ENCODE measurements around the gene MINDY4. TPM values are rescaled to one million over a fixed set of nuclear protein-coding genes. Genes with fewer than 3 reads are reported as not detected.

Gene MINDY4
- total and polyA plus RNA-seq, 7 experiments from 2014 or later, result 0.41 to 1.5 (median 0.91) TPM

DNA sequence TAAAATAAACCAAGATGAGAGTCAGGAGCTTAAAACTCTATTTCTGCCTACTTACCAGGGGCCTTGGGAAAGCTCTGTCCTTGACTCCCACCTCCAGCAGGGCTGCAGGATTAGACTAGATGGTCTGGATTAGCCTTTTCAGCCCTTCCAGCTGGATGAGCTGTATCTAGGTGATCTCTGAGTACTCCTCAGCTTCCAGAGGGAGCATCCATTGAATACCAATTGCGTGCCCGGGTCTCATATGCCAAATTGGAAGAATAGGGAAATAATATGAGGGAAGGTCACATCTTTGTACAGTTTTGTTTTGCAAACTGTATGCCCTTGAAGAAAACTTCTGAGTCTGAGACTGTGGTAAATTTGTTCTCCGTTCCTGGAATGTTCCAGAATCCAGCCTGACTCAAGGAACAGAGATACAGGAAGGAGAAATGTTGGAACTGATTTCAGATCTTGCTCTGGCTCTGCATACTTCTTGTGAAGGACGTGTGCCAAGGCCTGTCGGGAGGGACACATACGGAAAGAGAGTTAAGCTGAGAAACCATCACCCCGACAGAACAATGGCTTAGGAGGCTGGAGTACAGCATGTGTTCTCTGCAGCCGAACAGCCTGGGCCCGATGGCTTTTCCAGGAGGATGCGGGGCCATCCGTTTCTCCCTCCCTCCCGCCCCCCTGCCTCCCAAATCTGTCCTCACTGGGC lies 44.9 kb downstream of the MINDY4 start:
- Mint-ChIP-seq H3K9me3 (no peaks in the 10 kb centered on the region), H3K4me1 (no peaks in the 10 kb centered on the region), H3K4me3 (no peak overlapping the region), H3K27ac (no peak overlapping the region), H3K36me3 (no peaks in the 10 kb centered on the region), H3K27me3 (peaks cover 0 to 6% (median 0%) of the 10 kb centered on the region in 5 donors)
- Histone ChIP-seq H3K36me3 (ENCODE audit: control insufficient read depth in 2 of 3, insufficient read depth in 3 of 3, low read length in 3 of 3) (no peaks in the 10 kb centered on the region), H3K9me3 (ENCODE audit: control insufficient read depth in 2 of 3, low read length in 3 of 3) (no peaks in the 10 kb centered on the region), H3K27ac (ENCODE audit: low read depth, low read length) (no peak overlapping the region), H3K4me3 (ENCODE audit: low read length) (no peak overlapping the region), H3K4me1 (ENCODE audit: control insufficient read depth in 2 of 2, insufficient read depth in 2 of 2, low read length in 2 of 2) (no peaks in the 10 kb centered on the region), H3K27me3 (ENCODE audit: control insufficient read depth in 2 of 2, insufficient read depth in 2 of 2, low read length in 2 of 2) (no peaks in the 10 kb centered on the region)
- intact Hi-C loops (cut with micrococcal nuclease), result no loop called here
- DNase-seq, result no peak
- POLR2A ChIA-PET, result no interaction called here
- no peak for ATAC-seq
- CTCF ChIA-PET, result no interaction called here

DNA sequence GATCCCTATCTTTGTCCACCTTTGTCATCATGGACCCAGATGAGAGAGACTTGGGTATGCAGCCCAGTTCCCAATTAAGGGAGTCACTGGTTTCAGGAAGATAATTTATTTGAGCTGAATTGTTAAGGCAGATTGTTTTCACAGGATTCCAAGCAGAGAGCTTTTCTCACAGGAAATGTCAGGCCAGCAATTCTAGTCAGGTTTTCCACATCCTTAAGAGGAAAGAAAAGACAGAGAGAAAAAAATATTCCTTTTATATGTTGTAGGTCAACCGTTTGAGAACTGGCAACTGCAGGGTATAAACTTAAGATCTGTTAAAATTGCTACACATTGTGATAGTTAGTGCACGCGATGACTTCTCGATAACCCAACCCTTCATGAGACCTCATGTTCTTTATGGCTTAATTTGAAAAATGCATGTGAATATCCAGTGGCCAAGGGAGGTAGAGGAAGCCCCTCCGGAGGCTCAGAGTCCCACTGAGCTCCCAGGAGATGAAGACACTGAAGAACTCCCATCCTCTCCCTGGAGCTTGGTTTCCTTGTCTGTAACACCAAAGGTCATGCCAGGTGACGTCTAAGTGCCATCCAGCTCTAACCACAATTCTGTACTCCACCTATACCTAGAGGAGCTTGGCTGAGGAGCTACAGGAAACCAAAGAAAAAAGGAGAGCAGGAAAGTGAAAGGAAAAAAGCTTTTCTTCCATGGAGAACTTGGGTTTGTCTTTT lies 45.6 kb downstream of the MINDY4 start:
- Mint-ChIP-seq H3K9me3 (no peaks in the 10 kb centered on the region), H3K4me1 (no peaks in the 10 kb centered on the region), H3K27ac (no peak overlapping the region), H3K36me3 (no peaks in the 10 kb centered on the region), H3K4me3 (no peak overlapping the region), H3K27me3 (peaks cover 0 to 9% (median 0%) of the 10 kb centered on the region in 5 donors)
- Histone ChIP-seq H3K4me3 (ENCODE audit: low read length) (no peak overlapping the region), H3K27ac (ENCODE audit: low read depth, low read length) (no peak overlapping the region), H3K36me3 (ENCODE audit: control insufficient read depth in 2 of 3, insufficient read depth in 3 of 3, low read length in 3 of 3) (no peaks in the 10 kb centered on the region), H3K4me1 (ENCODE audit: control insufficient read depth in 2 of 2, insufficient read depth in 2 of 2, low read length in 2 of 2) (no peaks in the 10 kb centered on the region), H3K27me3 (ENCODE audit: control insufficient read depth in 2 of 2, insufficient read depth in 2 of 2, low read length in 2 of 2) (no peaks in the 10 kb centered on the region), H3K9me3 (ENCODE audit: control insufficient read depth in 2 of 3, low read length in 3 of 3) (no peaks in the 10 kb centered on the region)
- ATAC-seq (no peak), DNase-seq (no peak)
- intact Hi-C loops (cut with micrococcal nuclease), result no loop called here
- ChIA-PET CTCF (no interaction called here), POLR2A (no interaction called here)

DNA sequence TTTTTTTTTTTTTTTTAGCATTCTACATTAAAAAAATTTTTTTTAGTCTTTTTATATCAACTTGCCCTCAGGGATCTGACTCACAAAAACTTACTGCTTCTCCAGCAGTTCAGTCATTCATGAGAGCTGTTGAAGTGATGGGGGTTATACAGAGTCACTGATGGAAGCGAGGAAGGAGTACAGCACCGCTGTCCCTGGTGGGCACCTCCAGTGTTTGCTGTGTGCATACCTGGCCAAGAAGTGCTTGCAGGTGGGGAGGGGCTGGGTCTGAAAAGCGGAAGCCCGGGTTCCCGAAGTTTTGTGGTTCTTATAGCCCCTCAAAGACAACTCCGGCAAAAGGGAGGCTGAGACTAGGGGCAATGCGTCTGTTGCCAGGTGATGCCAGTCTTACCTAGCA lies 46.2 kb downstream of the MINDY4 start:
- H3K9me3 ChIP-seq (ENCODE audit: control insufficient read depth in 2 of 3, low read length in 3 of 3), result no peaks in the 10 kb centered on the region
- POLR2A ChIA-PET, result no interaction called here
- intact Hi-C loops (cut with micrococcal nuclease), result no loop called here
- Mint-ChIP-seq H3K27me3 (peaks cover 0 to 9% (median 0%) of the 10 kb centered on the region in 5 donors), H3K9me3 (no peaks in the 10 kb centered on the region), H3K27ac (no peak overlapping the region), H3K4me3 (no peak overlapping the region), H3K36me3 (no peaks in the 10 kb centered on the region), H3K4me1 (no peaks in the 10 kb centered on the region)
- H3K36me3 ChIP-seq (ENCODE audit: control insufficient read depth in 2 of 3, insufficient read depth in 3 of 3, low read length in 3 of 3), result no peaks in the 10 kb centered on the region
- CTCF ChIA-PET, result no interaction called here
- no peak for DNase-seq
- no peaks in the 10 kb centered on the region for H3K4me1 ChIP-seq (ENCODE audit: control insufficient read depth in 2 of 2, insufficient read depth in 2 of 2, low read length in 2 of 2)
- ATAC-seq, result no peak
- no peak overlapping the region for H3K4me3 ChIP-seq (ENCODE audit: low read length)
- H3K27me3 ChIP-seq (ENCODE audit: control insufficient read depth in 2 of 2, insufficient read depth in 2 of 2, low read length in 2 of 2), result no peaks in the 10 kb centered on the region
- H3K27ac ChIP-seq (ENCODE audit: low read depth, low read length), result no peak overlapping the region

DNA sequence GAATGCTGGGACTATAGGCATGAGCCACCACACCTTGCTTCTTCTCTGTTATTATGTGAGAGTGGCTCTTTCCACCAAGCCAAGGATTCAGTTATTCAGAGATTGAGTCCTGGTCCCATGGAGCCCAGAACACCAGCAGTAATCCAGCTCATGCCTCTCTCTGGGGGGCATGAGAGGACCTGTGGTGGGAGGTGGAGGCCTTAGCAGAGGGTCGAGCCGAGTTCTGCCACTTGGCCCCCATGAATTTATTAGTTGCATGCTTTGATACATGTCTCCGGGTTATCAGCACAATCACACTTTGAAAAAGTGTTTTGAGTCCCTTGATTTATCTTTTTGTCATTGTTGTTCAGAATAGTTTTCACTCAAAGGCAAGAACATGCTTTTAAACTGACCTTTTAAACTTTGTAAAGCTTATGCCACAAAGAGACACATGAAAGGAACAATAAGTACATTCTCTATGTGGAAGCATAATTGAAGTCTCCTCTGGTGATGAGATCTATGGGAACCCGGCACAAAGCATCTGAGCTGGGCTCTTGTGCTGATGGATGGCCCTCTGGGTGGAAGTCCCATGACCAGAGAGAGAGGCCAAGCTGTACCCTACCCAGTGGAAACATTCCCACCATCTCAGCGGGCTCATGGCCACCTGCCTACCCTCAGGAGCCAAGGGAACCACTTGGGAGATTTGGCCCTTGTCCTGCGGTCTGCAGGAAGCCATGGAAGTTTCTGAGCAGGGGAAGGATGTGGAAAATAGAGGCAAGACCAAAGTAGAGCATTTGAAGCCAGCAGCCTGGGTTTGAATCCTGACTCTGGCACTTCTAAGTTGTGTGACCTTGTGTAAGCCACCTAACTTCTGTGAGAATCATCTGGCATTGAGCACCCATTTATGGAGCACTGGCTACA lies 53.9 kb downstream of the MINDY4 start:
- no peak overlapping the region for H3K27ac ChIP-seq (ENCODE audit: low read depth, low read length)
- peaks cover 0 to 10% (median 0%) of the 10 kb centered on the region in 11 donors for H3K9me3 Mint-ChIP-seq

DNA sequence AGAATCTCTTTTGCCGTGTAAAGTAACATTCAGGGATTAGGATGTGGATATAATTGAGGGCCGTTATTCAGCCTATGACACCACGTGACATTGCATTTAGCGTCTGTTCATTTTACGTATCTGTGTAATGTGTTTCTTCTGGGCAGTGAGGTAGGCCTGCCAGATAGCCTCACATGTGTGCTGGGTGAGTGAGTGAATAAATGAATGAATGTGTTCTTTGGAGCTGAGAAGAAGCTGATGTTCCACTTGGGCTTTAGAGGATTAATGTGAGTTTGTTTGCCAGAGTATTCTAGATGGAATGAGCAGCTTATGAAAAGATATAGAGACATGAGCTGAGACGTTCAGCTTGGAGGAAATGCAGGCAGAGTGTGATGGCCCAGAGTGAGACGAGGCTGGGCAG lies 55.0 kb downstream of the MINDY4 start:
- ChIA-PET CTCF (no interaction called here), POLR2A (no interaction called here)
- intact Hi-C loops (cut with micrococcal nuclease), result no loop called here
- Histone ChIP-seq H3K27ac (ENCODE audit: low read depth, low read length) (no peak overlapping the region), H3K9me3 (ENCODE audit: control insufficient read depth in 2 of 3, low read length in 3 of 3) (no peaks in the 10 kb centered on the region), H3K36me3 (ENCODE audit: control insufficient read depth in 2 of 3, insufficient read depth in 3 of 3, low read length in 3 of 3) (no peaks in the 10 kb centered on the region), H3K27me3 (ENCODE audit: control insufficient read depth in 2 of 2, insufficient read depth in 2 of 2, low read length in 2 of 2) (no peaks in the 10 kb centered on the region), H3K4me3 (ENCODE audit: low read length) (no peak overlapping the region), H3K4me1 (ENCODE audit: control insufficient read depth in 2 of 2, insufficient read depth in 2 of 2, low read length in 2 of 2) (peaks cover 0 to 6% of the 10 kb centered on the region in 2 donors)
- Mint-ChIP-seq H3K4me1 (peaks cover 0 to 23% (median 12%) of the 10 kb centered on the region in 7 donors), H3K27ac (no peak overlapping the region), H3K4me3 (no peak overlapping the region), H3K36me3 (peaks cover 3 to 10% (median 5%) of the 10 kb centered on the region in 5 donors), H3K27me3 (peaks cover 0 to 7% (median 0%) of the 10 kb centered on the region in 5 donors), H3K9me3 (peaks cover 0 to 21% (median 5%) of the 10 kb centered on the region in 11 donors)
- ATAC-seq, result no peak
- no peak for DNase-seq

More for the DNA sequence above, 53.9 kb downstream of the MINDY4 start:
- Mint-ChIP-seq H3K4me3 (no peak overlapping the region), H3K4me1 (peaks cover 0 to 21% (median 12%) of the 10 kb centered on the region in 7 donors), H3K36me3 (peaks cover 0 to 6% (median 5%) of the 10 kb centered on the region in 5 donors), H3K27ac (no peak overlapping the region), H3K27me3 (peaks cover 0 to 8% (median 0%) of the 10 kb centered on the region in 5 donors)
- ChIA-PET CTCF (no interaction called here), POLR2A (no interaction called here)
- DNase-seq (no peak), ATAC-seq (no peak)
- intact Hi-C loops (cut with micrococcal nuclease), result no loop called here
- no peak overlapping the region for H3K4me3 ChIP-seq (ENCODE audit: low read length)
- H3K4me1 ChIP-seq (ENCODE audit: control insufficient read depth in 2 of 2, insufficient read depth in 2 of 2, low read length in 2 of 2), result peaks cover 0 to 6% of the 10 kb centered on the region in 2 donors
- H3K27me3 ChIP-seq (ENCODE audit: control insufficient read depth in 2 of 2, insufficient read depth in 2 of 2, low read length in 2 of 2), result no peaks in the 10 kb centered on the region
- no peaks in the 10 kb centered on the region for H3K36me3 ChIP-seq (ENCODE audit: control insufficient read depth in 2 of 3, insufficient read depth in 3 of 3, low read length in 3 of 3)
- H3K9me3 ChIP-seq (ENCODE audit: control insufficient read depth in 2 of 3, low read length in 3 of 3), result no peaks in the 10 kb centered on the region

DNA sequence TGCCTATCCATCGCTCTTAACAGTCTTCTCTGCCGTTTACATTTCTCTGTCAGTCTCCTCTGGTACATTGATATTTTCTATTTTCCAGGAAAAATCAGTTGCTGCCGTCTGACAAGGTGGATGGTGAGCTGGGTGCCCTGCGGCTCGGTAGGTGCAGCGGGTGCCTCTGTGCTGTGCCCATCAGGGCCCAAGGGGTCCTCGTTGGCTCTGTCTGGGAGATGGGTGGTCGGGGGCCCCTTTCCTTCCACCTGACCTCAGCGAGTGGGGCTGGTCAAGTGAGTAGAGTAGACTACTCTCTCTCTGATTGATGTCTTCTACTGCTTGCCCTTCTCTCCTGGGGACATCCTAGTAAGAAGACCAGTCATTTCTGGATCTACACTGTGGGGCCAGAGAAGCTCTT lies 57.4 kb downstream of the MINDY4 start:
- Mint-ChIP-seq H3K36me3 (peaks cover 6 to 15% (median 10%) of the 10 kb centered on the region in 5 donors), H3K27ac (peak overlapping the region in 6 of 9 donors; percentile 7 to 93 (median 90)), H3K4me1 (peaks cover 0 to 23% (median 12%) of the 10 kb centered on the region in 7 donors), H3K9me3 (peaks cover 4 to 33% (median 13%) of the 10 kb centered on the region in 11 donors), H3K27me3 (peaks cover 0 to 1% (median 0%) of the 10 kb centered on the region in 5 donors), H3K4me3 (peak overlapping the region in 2 of 10 donors; percentile 65 to 72)
- peaks cover 0 to 6% of the 10 kb centered on the region in 2 donors for H3K4me1 ChIP-seq (ENCODE audit: control insufficient read depth in 2 of 2, insufficient read depth in 2 of 2, low read length in 2 of 2)
- no peak for DNase-seq
- POLR2A ChIA-PET, result no interaction called here
- no peak overlapping the region for H3K27ac ChIP-seq (ENCODE audit: low read depth, low read length)
- H3K4me3 ChIP-seq (ENCODE audit: low read length), result no peak overlapping the region
- intact Hi-C loops (cut with micrococcal nuclease), result no loop called here
- no peaks in the 10 kb centered on the region for H3K36me3 ChIP-seq (ENCODE audit: control insufficient read depth in 2 of 3, insufficient read depth in 3 of 3, low read length in 3 of 3)
- no peak for ATAC-seq
- CTCF ChIA-PET, result no interaction called here
- no peaks in the 10 kb centered on the region for H3K9me3 ChIP-seq (ENCODE audit: control insufficient read depth in 2 of 3, low read length in 3 of 3)
- no peaks in the 10 kb centered on the region for H3K27me3 ChIP-seq (ENCODE audit: control insufficient read depth in 2 of 2, insufficient read depth in 2 of 2, low read length in 2 of 2)
